Endothelial cell of umbilical vein (primary cell): Measurements from ENCODE around the gene SLC39A11. TPM values are rescaled to one million over a fixed set of nuclear protein-coding genes. Genes with fewer than 3 reads are reported as not detected.
"Not testable (repeated sequence)": the region's sequence is repeated elsewhere in the genome, so short reads cannot be mapped to it uniquely, and the experiment has no call there.

Source experiments
- BruUV-seq: library from RNA; stranded (reverse); fragments of 400-500 nt; replicated peaks from 2 replicates; lab custom pipeline; 2021; lab: Mats Ljungman, UMichigan
- CTCF ChIA-PET: fragments of 300-600, 350-600 bp; sonication (Branson Sonifier 250); formaldehyde crosslinking; loops from one replicate; lab custom pipeline; 2021; ENCODE audit warnings: antibody characterized with exemption, inconsistent platforms; lab: Charles Lee
- POLR2A ChIA-PET: fragments of 300-600, 350-600 bp; sonication (Branson Sonifier 250); formaldehyde crosslinking; loops from one replicate; lab custom pipeline; 2021; ENCODE audit warnings: antibody characterized with exemption, inconsistent platforms; lab: Charles Lee
- DNase-seq: peaks from one replicate; pipeline ENCODE4 v3.0.0-alpha.2; 2011; ENCODE audit warnings: low read depth, low spot score
- FAIRE-seq: peaks from 2 replicates; lab custom pipeline; 2011; peaks lifted over from hg19 to GRCh38; lab: Jason Lieb, UNC
- H2AFZ ChIP-seq: 2 replicates; pipeline ENCODE4 v1.6.0; 2012; ENCODE audit warnings: low read depth, low read length, control low read depth, inconsistent platforms
- H3K27ac ChIP-seq: 2 replicates; pipeline ENCODE4 v1.5.1; 2011; ENCODE audit warnings: low read depth, mild to moderate bottlenecking, control low read depth, low read length, moderate library complexity; ENCODE audit not compliant: insufficient read depth
- H3K27me3 ChIP-seq, 2 experiments: 2 replicates each; pipeline versions ENCODE4 v1.6.0 to v1.6.1; 2011; ENCODE audit warnings: low read length in 2 of 2, mixed read lengths in 1 of 2; ENCODE audit not compliant: control insufficient read depth in 2 of 2, insufficient read depth in 2 of 2
- H3K36me3 ChIP-seq, 2 experiments: 2 replicates in 1 of 2; 3 replicates in 1 of 2; pipeline ENCODE4 v1.5.1; 2011; ENCODE audit warnings: low read length in 2 of 2, mild to moderate bottlenecking in 1 of 2, moderate library complexity in 1 of 2; ENCODE audit not compliant: control insufficient read depth in 2 of 2, insufficient read depth in 2 of 2; ENCODE audit errors: extremely low read depth in 1 of 2
- H3K4me1 ChIP-seq: 3 replicates; pipeline ENCODE4 v1.5.1; 2011; ENCODE audit warnings: mild to moderate bottlenecking, low read length; ENCODE audit not compliant: control insufficient read depth, insufficient read depth; ENCODE audit errors: extremely low read depth
- H3K4me2 ChIP-seq: 2 replicates; pipeline ENCODE4 v1.6.1; 2011; ENCODE audit warnings: low read length, control low read depth, mixed read lengths; ENCODE audit not compliant: insufficient read depth
- H3K4me3 ChIP-seq, 3 experiments: fragments of 200-600 bp in 1 of 3; sonication (generic), shearing (Covaris generic) in 1 of 3; replicated peaks in 1 of 3; 2 replicates each; pipeline ENCODE4 v1.5.1; 2011 to 2016; ENCODE audit warnings: control low read depth in 3 of 3, low read length in 3 of 3, mild to moderate bottlenecking in 2 of 3, inconsistent platforms in 1 of 3, low read depth in 1 of 3, moderate library complexity in 1 of 3; ENCODE audit not compliant: insufficient read depth in 1 of 3
- H3K79me2 ChIP-seq: 2 replicates; pipeline ENCODE4 v1.6.0; 2012; ENCODE audit warnings: low read length, inconsistent platforms; ENCODE audit not compliant: control insufficient read depth, insufficient read depth
- H3K9ac ChIP-seq: replicated peaks from 2 replicates; pipeline ENCODE3; 2011; ENCODE audit warnings: low read length, control low read depth; ENCODE audit not compliant: insufficient read depth; ENCODE audit errors: extremely low read depth
- H3K9me1 ChIP-seq: replicated peaks from 3 replicates; pipeline ENCODE4 v1.6.0; 2011; ENCODE audit warnings: mild to moderate bottlenecking, low read length; ENCODE audit not compliant: control insufficient read depth, insufficient read depth; ENCODE audit errors: extremely low read depth
- H3K9me3 ChIP-seq: replicated peaks from 2 replicates; pipeline ENCODE4 v1.5.1; 2012; ENCODE audit warnings: low read length, inconsistent platforms; ENCODE audit not compliant: control insufficient read depth, insufficient read depth
- H4K20me1 ChIP-seq: replicated peaks from 2 replicates; pipeline ENCODE3; 2011; ENCODE audit warnings: mild to moderate bottlenecking, low read length; ENCODE audit not compliant: control insufficient read depth, insufficient read depth; ENCODE audit errors: extremely low read depth
- CTCF ChIP-seq, 2 donors: IDR thresholded peaks; 1 replicate in 1 of 2; 2 replicates in 1 of 2; pipeline ENCODE4 v1.5.1; 2011; ENCODE audit warnings: low read length in 2 of 2, mild to moderate bottlenecking in 2 of 2, moderate library complexity in 2 of 2, control low read depth in 1 of 2, inconsistent platforms in 1 of 2, low read depth in 1 of 2; ENCODE audit not compliant: insufficient read depth in 1 of 2; ENCODE audit errors: extremely low read depth in 1 of 2
- EZH2 ChIP-seq: IDR thresholded peaks from 2 replicates; pipeline ENCODE4 v1.6.1; 2012; ENCODE audit warnings: borderline replicate concordance, low read depth, mild to moderate bottlenecking, moderate library complexity, low read length, inconsistent platforms; ENCODE audit not compliant: severe bottlenecking
- FOS ChIP-seq: IDR thresholded peaks from 2 replicates; pipeline ENCODE4 v1.6.1; 2011; ENCODE audit warnings: mild to moderate bottlenecking, low read length, moderate library complexity, borderline replicate concordance; ENCODE audit not compliant: insufficient read depth
- GATA2 ChIP-seq: IDR thresholded peaks from 2 replicates; pipeline ENCODE4 v1.7.0; 2011; ENCODE audit warnings: low read depth, mild to moderate bottlenecking, moderate library complexity, mixed read lengths, low read length; ENCODE audit not compliant: insufficient read length, insufficient read depth
- JUN ChIP-seq: IDR thresholded peaks from 2 replicates; pipeline ENCODE4 v1.6.1; 2011; ENCODE audit warnings: borderline replicate concordance, low read depth; ENCODE audit not compliant: insufficient read length, insufficient read depth
- MYC ChIP-seq: IDR thresholded peaks from one replicate; pipeline ENCODE4 v1.6.1; 2011; ENCODE audit warnings: mild to moderate bottlenecking, low read depth, low read length
- POLR2A ChIP-seq: IDR thresholded peaks from 2 replicates; pipeline ENCODE4 v1.6.1; 2012; ENCODE audit warnings: low read depth, mild to moderate bottlenecking, control low read depth, low read length
- POLR2AphosphoS5 ChIP-seq: IDR thresholded peaks from 2 replicates; pipeline ENCODE4 v1.6.1; 2012; ENCODE audit warnings: low read depth, mild to moderate bottlenecking, control low read depth, low read length, moderate library complexity; ENCODE audit not compliant: insufficient read depth
- dilution Hi-C: fragments of 300-500 bp; cut with MboI; formaldehyde crosslinking; loops from one replicate; pipeline ENCODE4 v1.15.0; 2019; ENCODE audit warnings: low sequenced_read_pairs; ENCODE audit not compliant: extremely low pct_ligation_motif_present
- intact Hi-C: fragments of 100-400 bp; cut with micrococcal nuclease; formaldehyde crosslinking; loops from one replicate; pipeline ENCODE4 v1.10.0; 2022
- polyA plus RNA-seq, 4 experiments: library from polyadenylated mRNA; depleted of rRNA in 3 of 4; stranded (reverse) in 3 of 4; unstranded in 1 of 4; fragments of >200 nt; gene quantifications; 2 replicates each; pipeline versions ENCODE4 v1.2.1 to v1.2.3, GENCODE V29; 2011 to 2012; ENCODE audit warnings: missing spikeins in 1 of 4
- total RNA-seq: library from RNA; stranded (reverse); gene quantifications from 2 replicates; pipeline ENCODE4 v1.2.3, GENCODE V29; 2021
- TF ChIP-seq, protein P1 (sequence below): IDR thresholded peaks from 2 replicates; pipeline ENCODE4 v1.6.1; 2011; ENCODE audit not compliant: insufficient read depth, insufficient read length

The SLC39A11 gene
- total and polyA plus RNA-seq, 2 donors (not counting 3 experiments of a cell fraction or from before 2014, with no cell fraction given): 8.1 to 11.9 TPM

- DNase-seq (no peak), FAIRE-seq (no peak)
- Histone ChIP-seq H2AFZ (no peak overlapping the region), H3K4me1 (no peaks in the 10 kb centered on the region), H3K27me3 (no peaks in the 10 kb centered on the region), H4K20me1 (no peaks in the 10 kb centered on the region), H3K9me1 (no peaks in the 10 kb centered on the region), H3K9me3 (no peaks in the 10 kb centered on the region), H3K4me3 (no peak overlapping the region), H3K27ac (no peak overlapping the region), H3K36me3 (no peaks in the 10 kb centered on the region), H3K9ac (no peak overlapping the region), H3K4me2 (no peak overlapping the region), H3K79me2 (no peaks in the 10 kb centered on the region)
- CTCF ChIA-PET: interaction anchor here (1.0 kb wide), 1 partner anchor 49 kb away, joined by 3 read pairs; no protein-coding TSS in a partner anchor
- TF ChIP-seq, protein P1, sequence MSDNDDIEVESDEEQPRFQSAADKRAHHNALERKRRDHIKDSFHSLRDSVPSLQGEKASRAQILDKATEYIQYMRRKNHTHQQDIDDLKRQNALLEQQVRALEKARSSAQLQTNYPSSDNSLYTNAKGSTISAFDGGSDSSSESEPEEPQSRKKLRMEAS: no peak
- TF ChIP-seq JUN (no peak), POLR2A (no peak), MYC (no peak), EZH2 (no peak), POLR2AphosphoS5 (no peak), GATA2 (no peak), FOS (no peak), CTCF (IDR thresholded peaks at IDR 0.05; ENCODE audit: extremely low read depth in 1 of 2, insufficient read depth in 1 of 2, low read depth in 1 of 2, low read length in 2 of 2) (no peak)
- POLR2A ChIA-PET: no interaction called here
- BruUV-seq: no TSS peak
- dilution Hi-C loops (no loop called here), intact Hi-C loops (no loop called here)
Measured at GRCh38 chr17:72937707-72938106, 154.8 kb downstream of the SLC39A11 start.

GRCh38 chr17:72937254-72937653 lies 155.2 kb downstream of the SLC39A11 start:
- H3K27me3 ChIP-seq, BruUV-seq, H3K4me2 ChIP-seq, intact Hi-C loops, POLR2A ChIA-PET, H3K9me1 ChIP-seq, H4K20me1 ChIP-seq, DNase-seq, H2AFZ ChIP-seq, FAIRE-seq, H3K9me3 ChIP-seq, H3K36me3 ChIP-seq, dilution Hi-C loops, H3K4me3 ChIP-seq, H3K9ac ChIP-seq, H3K79me2 ChIP-seq, H3K27ac ChIP-seq, H3K4me1 ChIP-seq: not testable (repeated sequence)
- CTCF ChIA-PET: interaction anchor here (1.0 kb wide), 1 partner anchor 49 kb away, joined by 3 read pairs; no protein-coding TSS in a partner anchor
